COLO829 (cell line): ENCODE measurements around the gene ADAT2.

ENCODE experiments used
- DNase-seq: peaks from one replicate; pipeline ENCODE4 v3.0.0; 2012; ENCODE audit warnings: low spot score

Gene ADAT2

GRCh38 chr6:143441680-143442545, 8.6 kb downstream of the ADAT2 start:
- DNase-seq: no peak

GRCh38 chr6:143441010-143441409, 9.5 kb downstream of the ADAT2 start:
- no peak for DNase-seq

GRCh38 chr6:143432588-143432987, 17.9 kb downstream of the ADAT2 start:
- DNase-seq: no peak

GRCh38 chr6:143431226-143431625, 19.3 kb downstream of the ADAT2 start:
- DNase-seq: no peak

- DNase-seq: no peak
These were observed 20.5 kb downstream of the ADAT2 start for GRCh38 chr6:143429970-143430369.

GRCh38 chr6:143427109-143427817, 23.2 kb downstream of the ADAT2 start:
- DNase-seq: peak; percentile 38

GRCh38 chr6:143426026-143426425, 24.5 kb downstream of the ADAT2 start:
- no peak for DNase-seq

GRCh38 chr6:143419526-143419925, 31.0 kb downstream of the ADAT2 start:
- DNase-seq: no peak

- no peak for DNase-seq
These were observed 35.7 kb downstream of the ADAT2 start for GRCh38 chr6:143414769-143415168.

GRCh38 chr6:143410859-143411270, 39.6 kb downstream of the ADAT2 start:
- peak; percentile 20 for DNase-seq

- DNase-seq: no peak
These were observed 41.7 kb downstream of the ADAT2 start for GRCh38 chr6:143408787-143409162.

- DNase-seq: no peak
These were observed 42.2 kb downstream of the ADAT2 start for GRCh38 chr6:143408151-143408786.

GRCh38 chr6:143406673-143407072, 43.8 kb downstream of the ADAT2 start:
- DNase-seq: no peak

GRCh38 chr6:143405373-143406154, 44.9 kb downstream of the ADAT2 start:
- DNase-seq: no peak

- DNase-seq: no peak
These were observed 47.7 kb downstream of the ADAT2 start for GRCh38 chr6:143402721-143403336.

- DNase-seq: no peak
These were observed 48.7 kb downstream of the ADAT2 start for GRCh38 chr6:143401636-143402370.

GRCh38 chr6:143401068-143401446, 49.4 kb downstream of the ADAT2 start:
- no peak for DNase-seq

- DNase-seq: no peak
These were observed 50.0 kb downstream of the ADAT2 start for GRCh38 chr6:143400258-143401067.

GRCh38 chr6:143399775-143400174, 50.7 kb downstream of the ADAT2 start:
- DNase-seq: no peak

GRCh38 chr6:143399176-143399575, 51.3 kb downstream of the ADAT2 start:
- no peak for DNase-seq
